ENCODE data around the gene NOP10.
"Not testable (repeated sequence)": the region's sequence is repeated elsewhere in the genome, so short reads cannot be mapped to it uniquely, and the experiment has no call there.

NOP10 gene

GRCh38 chr15:34342737-34343575 is at the start of gene NOP10, which contains the start of gene NUTM1:
Gene NOP10 (minus strand): TSS chr15:34343136. CDS start chr15:34343073, 63 bp downstream.
Gene NUTM1 (plus strand): TSS chr15:34343315. CDS start chr15:34343697, 382 bp downstream.
- peak within 1 kb of the TSS; percentile 100 for H3K4me3 ChIP-seq (ENCODE audit: low read depth, low read length)
- H3K9me3 ChIP-seq (ENCODE audit: control insufficient read depth, insufficient read depth, low read length): no peaks in the 10 kb centered on the region
- H3K9ac ChIP-seq (ENCODE audit: low read depth, low read length): peak within 1 kb of the TSS; percentile 97
- H3K36me3 ChIP-seq (ENCODE audit: control insufficient read depth, insufficient read depth, low read length): peaks cover 4% of the 10 kb centered on the region
- no peaks in the 10 kb centered on the region for H3K27me3 ChIP-seq (ENCODE audit: control insufficient read depth, insufficient read depth, low read length)
- H3K4me1 ChIP-seq (ENCODE audit: control insufficient read depth, insufficient read depth, low read length): peaks cover 6% of the 10 kb centered on the region

GRCh38 chr15:34389594-34390086 is 46.7 kb upstream of the NOP10 start:
- not testable (repeated sequence) for H3K9me3 ChIP-seq (ENCODE audit: control insufficient read depth, insufficient read depth, low read length); H3K4me1 ChIP-seq (ENCODE audit: control insufficient read depth, insufficient read depth, low read length); H3K36me3 ChIP-seq (ENCODE audit: control insufficient read depth, insufficient read depth, low read length); H3K9ac ChIP-seq (ENCODE audit: low read depth, low read length); H3K4me3 ChIP-seq (ENCODE audit: low read depth, low read length); H3K27me3 ChIP-seq (ENCODE audit: control insufficient read depth, insufficient read depth, low read length)

GRCh38 chr15:34381829-34382521 is 39.0 kb upstream of the NOP10 start:
- not testable (repeated sequence) for H3K9ac ChIP-seq (ENCODE audit: low read depth, low read length); H3K9me3 ChIP-seq (ENCODE audit: control insufficient read depth, insufficient read depth, low read length); H3K36me3 ChIP-seq (ENCODE audit: control insufficient read depth, insufficient read depth, low read length); H3K4me3 ChIP-seq (ENCODE audit: low read depth, low read length); H3K4me1 ChIP-seq (ENCODE audit: control insufficient read depth, insufficient read depth, low read length); H3K27me3 ChIP-seq (ENCODE audit: control insufficient read depth, insufficient read depth, low read length)

GRCh38 chr15:34380491-34380890 is 37.6 kb upstream of the NOP10 start:
- H3K36me3 ChIP-seq (ENCODE audit: control insufficient read depth, insufficient read depth, low read length); H3K27me3 ChIP-seq (ENCODE audit: control insufficient read depth, insufficient read depth, low read length); H3K4me1 ChIP-seq (ENCODE audit: control insufficient read depth, insufficient read depth, low read length); H3K4me3 ChIP-seq (ENCODE audit: low read depth, low read length); H3K9me3 ChIP-seq (ENCODE audit: control insufficient read depth, insufficient read depth, low read length); H3K9ac ChIP-seq (ENCODE audit: low read depth, low read length): not testable (repeated sequence)

- Histone ChIP-seq H3K9ac (ENCODE audit: low read depth, low read length) (no peak overlapping the region), H3K9me3 (ENCODE audit: control insufficient read depth, insufficient read depth, low read length) (no peaks in the 10 kb centered on the region), H3K36me3 (ENCODE audit: control insufficient read depth, insufficient read depth, low read length) (no peaks in the 10 kb centered on the region), H3K27me3 (ENCODE audit: control insufficient read depth, insufficient read depth, low read length) (peaks cover 2% of the 10 kb centered on the region), H3K4me1 (ENCODE audit: control insufficient read depth, insufficient read depth, low read length) (no peaks in the 10 kb centered on the region), H3K4me3 (ENCODE audit: low read depth, low read length) (no peak overlapping the region)
These were observed 33.9 kb upstream of the NOP10 start for GRCh38 chr15:34376856-34377255.

- not testable (repeated sequence) for H3K36me3 ChIP-seq (ENCODE audit: control insufficient read depth, insufficient read depth, low read length); H3K27me3 ChIP-seq (ENCODE audit: control insufficient read depth, insufficient read depth, low read length); H3K4me3 ChIP-seq (ENCODE audit: low read depth, low read length); H3K9me3 ChIP-seq (ENCODE audit: control insufficient read depth, insufficient read depth, low read length); H3K9ac ChIP-seq (ENCODE audit: low read depth, low read length); H3K4me1 ChIP-seq (ENCODE audit: control insufficient read depth, insufficient read depth, low read length)
These were observed 32.6 kb upstream of the NOP10 start for GRCh38 chr15:34375541-34375940.

- no peak overlapping the region for H3K4me3 ChIP-seq (ENCODE audit: low read depth, low read length)
- H3K4me1 ChIP-seq (ENCODE audit: control insufficient read depth, insufficient read depth, low read length): no peaks in the 10 kb centered on the region
- H3K9me3 ChIP-seq (ENCODE audit: control insufficient read depth, insufficient read depth, low read length): no peaks in the 10 kb centered on the region
- no peak overlapping the region for H3K9ac ChIP-seq (ENCODE audit: low read depth, low read length)
- no peaks in the 10 kb centered on the region for H3K36me3 ChIP-seq (ENCODE audit: control insufficient read depth, insufficient read depth, low read length)
- peaks cover 2% of the 10 kb centered on the region for H3K27me3 ChIP-seq (ENCODE audit: control insufficient read depth, insufficient read depth, low read length)
These were observed 31.9 kb upstream of the NOP10 start for GRCh38 chr15:34374816-34375215.

GRCh38 chr15:34373951-34374350 is 31.0 kb upstream of the NOP10 start:
- Histone ChIP-seq H3K27me3 (ENCODE audit: control insufficient read depth, insufficient read depth, low read length) (peaks cover 2% of the 10 kb centered on the region), H3K9me3 (ENCODE audit: control insufficient read depth, insufficient read depth, low read length) (no peaks in the 10 kb centered on the region), H3K4me1 (ENCODE audit: control insufficient read depth, insufficient read depth, low read length) (no peaks in the 10 kb centered on the region), H3K36me3 (ENCODE audit: control insufficient read depth, insufficient read depth, low read length) (no peaks in the 10 kb centered on the region), H3K4me3 (ENCODE audit: low read depth, low read length) (no peak overlapping the region), H3K9ac (ENCODE audit: low read depth, low read length) (no peak overlapping the region)

- Histone ChIP-seq H3K9ac (ENCODE audit: low read depth, low read length) (no peak overlapping the region), H3K27me3 (ENCODE audit: control insufficient read depth, insufficient read depth, low read length) (no peaks in the 10 kb centered on the region), H3K4me3 (ENCODE audit: low read depth, low read length) (no peak overlapping the region), H3K36me3 (ENCODE audit: control insufficient read depth, insufficient read depth, low read length) (no peaks in the 10 kb centered on the region), H3K9me3 (ENCODE audit: control insufficient read depth, insufficient read depth, low read length) (no peaks in the 10 kb centered on the region), H3K4me1 (ENCODE audit: control insufficient read depth, insufficient read depth, low read length) (peaks cover 6% of the 10 kb centered on the region)
These were observed 27.7 kb upstream of the NOP10 start for GRCh38 chr15:34370643-34371042.

- Histone ChIP-seq H3K36me3 (ENCODE audit: control insufficient read depth, insufficient read depth, low read length) (no peaks in the 10 kb centered on the region), H3K4me3 (ENCODE audit: low read depth, low read length) (no peak overlapping the region)
These were observed 27.2 kb upstream of the NOP10 start for GRCh38 chr15:34370129-34370528.

GRCh38 chr15:34367101-34368081 is 24.5 kb upstream of the NOP10 start, which contains the start of gene LPCAT4:
Gene LPCAT4 (minus strand): TSS chr15:34367196. CDS start chr15:34367100, 96 bp downstream.
- Histone ChIP-seq H3K4me1 (ENCODE audit: control insufficient read depth, insufficient read depth, low read length) (peaks cover 9% of the 10 kb centered on the region), H3K4me3 (ENCODE audit: low read depth, low read length) (peak within 1 kb of the TSS; percentile 84), H3K9me3 (ENCODE audit: control insufficient read depth, insufficient read depth, low read length) (no peaks in the 10 kb centered on the region), H3K36me3 (ENCODE audit: control insufficient read depth, insufficient read depth, low read length) (peaks cover 1% of the 10 kb centered on the region), H3K27me3 (ENCODE audit: control insufficient read depth, insufficient read depth, low read length) (no peaks in the 10 kb centered on the region), H3K9ac (ENCODE audit: low read depth, low read length) (peak within 1 kb of the TSS; percentile 93)

More at GRCh38 chr15:34370129-34370528, 27.2 kb upstream of the NOP10 start:
- Histone ChIP-seq H3K9me3 (ENCODE audit: control insufficient read depth, insufficient read depth, low read length) (no peaks in the 10 kb centered on the region), H3K9ac (ENCODE audit: low read depth, low read length) (no peak overlapping the region), H3K4me1 (ENCODE audit: control insufficient read depth, insufficient read depth, low read length) (peaks cover 9% of the 10 kb centered on the region), H3K27me3 (ENCODE audit: control insufficient read depth, insufficient read depth, low read length) (no peaks in the 10 kb centered on the region)

Data from iPS-15b (cell line).